Vagina (tissue), 2 donors: Measurements from ENCODE around the gene ID3.

Source experiments
- CTCF ChIP-seq, 3 experiments: fragments of 450-650 bp in 2 of 3; fragments of 200-600 bp in 1 of 3; sonication (generic) in 1 of 3; IDR thresholded peaks; one replicate each; pipeline ENCODE4 v1.5.1; 2017 to 2019; ENCODE audit warnings: antibody characterized with exemption in 3 of 3, mild to moderate bottlenecking in 2 of 3, moderate library complexity in 2 of 3
- POLR2AphosphoS5 ChIP-seq, 2 donors: sonication (generic); formaldehyde crosslinking; IDR thresholded peaks; one replicate each; pipeline ENCODE4 v1.9.0; 2017; ENCODE audit warnings: antibody characterized with exemption in 2 of 2, mild to moderate bottlenecking in 2 of 2, low read depth in 1 of 2; ENCODE audit not compliant: insufficient read depth in 1 of 2

- TF ChIP-seq CTCF (IDR thresholded peaks at IDR 0.05) (no peak), POLR2AphosphoS5 (IDR thresholded peaks at IDR 0.05; ENCODE audit: insufficient read depth in 1 of 2, low read depth in 1 of 2) (no peak)
These were observed 35.6 kb upstream of the ID3 start for GRCh38 chr1:23594927-23595353.
